Lower lobe of right lung (tissue), 2 donors: ENCODE results near the gene TTYH2. TPM values are rescaled to one million over a fixed set of nuclear protein-coding genes. Genes with fewer than 3 reads are reported as not detected.
A peak's percentile ranks its signal among the peaks of the same experiment; 100 is the strongest.

Source experiments
- ATAC-seq, 2 donors: fragments of 200-7000 bp; cut with Tn5 transposase; one replicate each; pipeline ENCODE4 v1.9.1; 2020 to 2022; ENCODE audit warnings: mild to moderate bottlenecking in 2 of 2, moderate library complexity in 2 of 2
- DNase-seq: peaks from one replicate; pipeline ENCODE4 v3.0.0-alpha.2; 2020
- H3K27ac ChIP-seq: fragments of 200-600 bp; one replicate; pipeline ENCODE4 v1.8.0; 2022
- H3K27me3 ChIP-seq: fragments of 200-600 bp; one replicate; pipeline ENCODE4 v1.8.0; 2022; ENCODE audit warnings: low read depth
- H3K36me3 ChIP-seq: fragments of 200-600 bp; one replicate; pipeline ENCODE4 v1.8.0; 2022; ENCODE audit warnings: mild to moderate bottlenecking
- H3K4me1 ChIP-seq: fragments of 200-600 bp; one replicate; pipeline ENCODE4 v1.8.0; 2022
- H3K4me3 ChIP-seq: fragments of 200-600 bp; one replicate; pipeline ENCODE4 v1.8.0; 2022; ENCODE audit warnings: mild to moderate bottlenecking
- H3K9me3 ChIP-seq: fragments of 200-600 bp; one replicate; pipeline ENCODE4 v1.8.0; 2022
- intact Hi-C: fragments of 100-400 bp; cut with DNase I; formaldehyde crosslinking; loops from one replicate; pipeline ENCODE4 v1.11.0; 2022
- total RNA-seq: library from RNA; stranded (reverse); fragmentation: NEBNext Ultra II Directional; extraction: Animal tissue kit (Norgen Biotek cat#: 25700); gene quantifications from one replicate; pipeline ENCODE4 v1.2.1, GENCODE V29; 2021
- TF ChIP-seq, protein P1 (sequence below): fragments of 200-600 bp; IDR thresholded peaks from one replicate; pipeline ENCODE4 v1.8.0; 2022; ENCODE audit warnings: antibody characterized with exemption, mild to moderate bottlenecking
- donor health status: DM: no; HTN: yes; CAD: no; lungs with severe emphysema.

TTYH2 gene
- total RNA-seq, 1 donor from 2014 or later, result 7.7 TPM

DNA sequence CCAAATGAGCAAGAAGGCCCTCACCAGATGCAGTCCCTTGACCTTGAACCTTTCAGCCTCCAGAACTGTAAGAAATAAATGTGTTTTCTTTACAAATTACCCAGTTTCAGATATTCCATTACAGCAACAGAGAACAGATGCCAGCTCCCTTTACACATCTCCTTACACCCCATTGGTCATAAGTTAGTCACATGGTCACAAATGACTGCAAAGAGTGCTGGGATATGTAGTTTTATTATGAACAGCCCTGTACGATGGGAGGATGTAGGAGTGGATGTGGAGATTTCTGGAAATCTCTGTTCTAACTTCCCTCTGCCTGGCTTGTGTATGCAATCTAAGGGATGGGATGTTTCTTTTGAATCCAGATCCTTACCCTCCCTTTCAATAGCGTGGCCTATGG, 23.2 kb upstream of the TTYH2 start:
- Histone ChIP-seq H3K4me3 (no peak overlapping the region), H3K27ac (no peak overlapping the region), H3K9me3 (no peaks in the 10 kb centered on the region), H3K36me3 (no peaks in the 10 kb centered on the region), H3K4me1 (no peaks in the 10 kb centered on the region), H3K27me3 (no peaks in the 10 kb centered on the region)
- TF ChIP-seq, protein P1, sequence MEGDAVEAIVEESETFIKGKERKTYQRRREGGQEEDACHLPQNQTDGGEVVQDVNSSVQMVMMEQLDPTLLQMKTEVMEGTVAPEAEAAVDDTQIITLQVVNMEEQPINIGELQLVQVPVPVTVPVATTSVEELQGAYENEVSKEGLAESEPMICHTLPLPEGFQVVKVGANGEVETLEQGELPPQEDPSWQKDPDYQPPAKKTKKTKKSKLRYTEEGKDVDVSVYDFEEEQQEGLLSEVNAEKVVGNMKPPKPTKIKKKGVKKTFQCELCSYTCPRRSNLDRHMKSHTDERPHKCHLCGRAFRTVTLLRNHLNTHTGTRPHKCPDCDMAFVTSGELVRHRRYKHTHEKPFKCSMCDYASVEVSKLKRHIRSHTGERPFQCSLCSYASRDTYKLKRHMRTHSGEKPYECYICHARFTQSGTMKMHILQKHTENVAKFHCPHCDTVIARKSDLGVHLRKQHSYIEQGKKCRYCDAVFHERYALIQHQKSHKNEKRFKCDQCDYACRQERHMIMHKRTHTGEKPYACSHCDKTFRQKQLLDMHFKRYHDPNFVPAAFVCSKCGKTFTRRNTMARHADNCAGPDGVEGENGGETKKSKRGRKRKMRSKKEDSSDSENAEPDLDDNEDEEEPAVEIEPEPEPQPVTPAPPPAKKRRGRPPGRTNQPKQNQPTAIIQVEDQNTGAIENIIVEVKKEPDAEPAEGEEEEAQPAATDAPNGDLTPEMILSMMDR, result no peak
- DNase-seq, result no peak
- intact Hi-C loops, result no loop called here
- ATAC-seq, result peak; percentile 57 to 78

GRCh38 chr17:74190807-74191406, 22.5 kb upstream of the TTYH2 start:
- ATAC-seq (no peak), DNase-seq (peak; percentile 34)
- H3K36me3 ChIP-seq, result no peaks in the 10 kb centered on the region
- H3K27me3 ChIP-seq, result peaks cover 3% of the 10 kb centered on the region
- H3K4me3 ChIP-seq, result no peak overlapping the region
- TF ChIP-seq, protein P1, result no peak
- no peaks in the 10 kb centered on the region for H3K9me3 ChIP-seq
- no peak overlapping the region for H3K27ac ChIP-seq
- no peaks in the 10 kb centered on the region for H3K4me1 ChIP-seq
- intact Hi-C loops, result no loop called here

GRCh38 chr17:74192950-74193781, 20.2 kb upstream of the TTYH2 start:
- Histone ChIP-seq H3K9me3 (no peaks in the 10 kb centered on the region), H3K27me3 (peaks cover 3% of the 10 kb centered on the region), H3K36me3 (no peaks in the 10 kb centered on the region), H3K4me3 (no peak overlapping the region), H3K27ac (no peak overlapping the region), H3K4me1 (no peaks in the 10 kb centered on the region)
- peak; percentile 84 for DNase-seq
- peak; percentile 75 to 92 for ATAC-seq
- intact Hi-C loops, result no loop called here
- TF ChIP-seq, protein P1, result no peak

DNA sequence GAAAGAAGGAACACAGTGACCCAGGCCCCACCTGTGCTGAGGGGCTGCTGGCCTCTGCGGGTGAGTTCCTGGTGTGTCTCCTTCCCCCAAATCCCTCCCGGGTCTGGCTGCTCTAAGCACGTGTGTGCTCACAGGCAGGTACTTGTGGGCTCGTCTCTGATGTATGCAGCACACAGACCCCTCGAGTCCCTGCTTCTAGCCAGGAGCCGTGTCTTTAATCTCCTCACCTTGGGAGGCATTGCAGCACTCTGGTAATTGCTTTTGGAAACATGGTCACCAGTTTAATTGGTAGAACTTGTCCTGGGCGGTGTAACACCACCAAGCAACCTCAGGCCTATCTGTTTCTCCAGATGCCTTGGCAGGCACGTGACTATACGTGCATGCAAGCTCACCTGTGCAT, 18.7 kb upstream of the TTYH2 start:
- peaks cover 12% of the 10 kb centered on the region for H3K27me3 ChIP-seq
- DNase-seq, result no peak
- ATAC-seq, result no peak
- TF ChIP-seq, protein P1, result no peak
- intact Hi-C loops, result no loop called here
- no peaks in the 10 kb centered on the region for H3K4me1 ChIP-seq
- H3K4me3 ChIP-seq, result no peak overlapping the region
- no peaks in the 10 kb centered on the region for H3K36me3 ChIP-seq
- H3K27ac ChIP-seq, result no peak overlapping the region
- no peaks in the 10 kb centered on the region for H3K9me3 ChIP-seq

- H3K9me3 ChIP-seq, result no peaks in the 10 kb centered on the region
- H3K4me1 ChIP-seq, result no peaks in the 10 kb centered on the region
- TF ChIP-seq, protein P1, result no peak
- intact Hi-C loops, result no loop called here
- H3K36me3 ChIP-seq, result no peaks in the 10 kb centered on the region
- H3K4me3 ChIP-seq, result no peak overlapping the region
- no peak overlapping the region for H3K27ac ChIP-seq
- ATAC-seq, result no peak
- H3K27me3 ChIP-seq, result peaks cover 25% of the 10 kb centered on the region
- DNase-seq, result no peak
Observed at GRCh38 chr17:74196541-74197317, 16.6 kb upstream of the TTYH2 start.
